ENCODE results near the gene AKR7A3.

- TF ChIP-seq MAZ (IDR thresholded peaks at IDR 0.05; ENCODE audit: borderline replicate concordance, low read depth, low read length) (no peak), CTCF (conservative IDR thresholded peaks at IDR 0.05; ENCODE audit: low read depth, low read length) (no peak), MXI1 (IDR thresholded peaks at IDR 0.05; ENCODE audit: borderline replicate concordance, low read depth, low read length) (no peak), NFE2L2 (IDR thresholded peaks at IDR 0.05; ENCODE audit: low read depth, low read length) (no peak), CHD1 (IDR thresholded peaks at IDR 0.05; ENCODE audit: low read depth, low read length) (no peak), POLR2A (IDR thresholded peaks at IDR 0.05; ENCODE audit: low read depth, low read length) (no peak), BHLHE40 (IDR thresholded peaks at IDR 0.05; ENCODE audit: low read depth, low read length) (no peak), RFX5 (IDR thresholded peaks at IDR 0.05; ENCODE audit: low read depth, low read length) (no peak), MAFK (IDR thresholded peaks at IDR 0.05; ENCODE audit: low read depth, low read length) (no peak), ELK1 (IDR thresholded peaks at IDR 0.05; ENCODE audit: borderline replicate concordance, low read depth, low read length) (no peak)
These were observed 11.6 kb upstream of the AKR7A3 start for GRCh38 chr1:19300211-19300610.

Data from IMR-90 (cell line).